Measurements from ENCODE around the gene GSN. TPM values are rescaled to one million over a fixed set of nuclear protein-coding genes. Genes with fewer than 3 reads are reported as not detected.
A peak's percentile ranks its signal among the peaks of the same experiment; 100 is the strongest.

Gene GSN
- total and polyA plus RNA-seq, 5 experiments from 2014 or later, result 2.0 to 7.9 (median 3.3) TPM

- POLR2A ChIA-PET, result no interaction called here
- peak in 1 of 10 donors; percentile 57 for DNase-seq
- H3K4me1 Mint-ChIP-seq, result peaks cover 0 to 4% (median 2%) of the 10 kb centered on the region in 4 donors
These were observed 37.5 kb downstream of the GSN start for GRCh38 chr9:121305269-121305994.

GRCh38 chr9:121307976-121308375, 40.0 kb downstream of the GSN start:
- no peaks in the 10 kb centered on the region for H3K27me3 Mint-ChIP-seq
- peaks cover 0 to 5% (median 2%) of the 10 kb centered on the region in 3 donors for H3K36me3 Mint-ChIP-seq
- DNase-seq (peak in 1 of 10 donors; percentile 19), ATAC-seq (no peak)
- POLR2A ChIA-PET, result no interaction called here
- no peaks in the 10 kb centered on the region for H3K9me3 Mint-ChIP-seq
- H3K27ac Mint-ChIP-seq, result peak overlapping the region in 1 of 10 donors; percentile 52
- H3K4me3 Mint-ChIP-seq, result no peak overlapping the region
- peaks cover 0 to 3% (median 0%) of the 10 kb centered on the region in 4 donors for H3K4me1 Mint-ChIP-seq

More at GRCh38 chr9:121305269-121305994, 37.5 kb downstream of the GSN start:
- Mint-ChIP-seq H3K4me3 (no peak overlapping the region), H3K27me3 (peaks cover 0 to 6% (median 1%) of the 10 kb centered on the region in 5 donors), H3K36me3 (peaks cover 0 to 6% (median 0%) of the 10 kb centered on the region in 3 donors), H3K9me3 (no peaks in the 10 kb centered on the region), H3K27ac (no peak overlapping the region)
- no peak for ATAC-seq

GRCh38 chr9:121308765-121309164, 40.8 kb downstream of the GSN start:
- Mint-ChIP-seq H3K4me3 (no peak overlapping the region), H3K27me3 (no peaks in the 10 kb centered on the region), H3K9me3 (no peaks in the 10 kb centered on the region), H3K4me1 (peaks cover 0 to 3% (median 0%) of the 10 kb centered on the region in 4 donors), H3K36me3 (peaks cover 0 to 5% (median 2%) of the 10 kb centered on the region in 3 donors), H3K27ac (no peak overlapping the region)
- DNase-seq (peak in 1 of 10 donors; percentile 35), ATAC-seq (no peak)
- POLR2A ChIA-PET, result no interaction called here

- no peaks in the 10 kb centered on the region for H3K9me3 Mint-ChIP-seq
- no peak overlapping the region for H3K27ac Mint-ChIP-seq
- H3K27me3 Mint-ChIP-seq, result no peaks in the 10 kb centered on the region
- no peak overlapping the region for H3K4me3 Mint-ChIP-seq
- POLR2A ChIA-PET, result no interaction called here
- H3K4me1 Mint-ChIP-seq, result peaks cover 0 to 3% (median 0%) of the 10 kb centered on the region in 4 donors
- DNase-seq, result peak in 1 of 10 donors; percentile 36
- H3K36me3 Mint-ChIP-seq, result peaks cover 0 to 2% (median 2%) of the 10 kb centered on the region in 3 donors
- ATAC-seq, result no peak
These were observed 41.2 kb downstream of the GSN start for GRCh38 chr9:121309171-121309570.

GRCh38 chr9:121309833-121310425, 42.0 kb downstream of the GSN start:
- ATAC-seq, result no peak
- POLR2A ChIA-PET, result no interaction called here
- Mint-ChIP-seq H3K4me1 (peaks cover 0 to 3% (median 0%) of the 10 kb centered on the region in 4 donors), H3K9me3 (no peaks in the 10 kb centered on the region), H3K27me3 (no peaks in the 10 kb centered on the region), H3K27ac (peak overlapping the region in 2 of 10 donors; percentile 18 to 37), H3K4me3 (no peak overlapping the region), H3K36me3 (peaks cover 0 to 2% (median 2%) of the 10 kb centered on the region in 3 donors)
- peak in 1 of 10 donors; percentile 11 for DNase-seq

GRCh38 chr9:121310571-121310970, 42.6 kb downstream of the GSN start:
- no peak for ATAC-seq
- H3K9me3 Mint-ChIP-seq, result no peaks in the 10 kb centered on the region
- peak in 1 of 10 donors; percentile 32 for DNase-seq
- H3K27me3 Mint-ChIP-seq, result no peaks in the 10 kb centered on the region
- H3K36me3 Mint-ChIP-seq, result peaks cover 0 to 2% (median 2%) of the 10 kb centered on the region in 3 donors
- peaks cover 0 to 3% (median 0%) of the 10 kb centered on the region in 4 donors for H3K4me1 Mint-ChIP-seq
- POLR2A ChIA-PET, result no interaction called here
- H3K4me3 Mint-ChIP-seq, result no peak overlapping the region
- H3K27ac Mint-ChIP-seq, result no peak overlapping the region

GRCh38 chr9:121312169-121312568, 44.2 kb downstream of the GSN start:
- peaks cover 0 to 3% (median 2%) of the 10 kb centered on the region in 3 donors for H3K36me3 Mint-ChIP-seq
- no peaks in the 10 kb centered on the region for H3K27me3 Mint-ChIP-seq
- no peak overlapping the region for H3K4me3 Mint-ChIP-seq
- DNase-seq, result peak in 1 of 10 donors; percentile 32
- no peak overlapping the region for H3K27ac Mint-ChIP-seq
- peaks cover 0 to 3% (median 0%) of the 10 kb centered on the region in 4 donors for H3K4me1 Mint-ChIP-seq
- POLR2A ChIA-PET, result no interaction called here
- ATAC-seq, result no peak
- H3K9me3 Mint-ChIP-seq, result no peaks in the 10 kb centered on the region

GRCh38 chr9:121313458-121314152, 45.6 kb downstream of the GSN start:
- ATAC-seq (no peak), DNase-seq (no peak)
- Mint-ChIP-seq H3K27me3 (no peaks in the 10 kb centered on the region), H3K27ac (no peak overlapping the region), H3K4me3 (no peak overlapping the region), H3K4me1 (peaks cover 0 to 3% (median 0%) of the 10 kb centered on the region in 4 donors), H3K9me3 (no peaks in the 10 kb centered on the region), H3K36me3 (peaks cover 0 to 7% (median 0%) of the 10 kb centered on the region in 3 donors)
- POLR2A ChIA-PET, result no interaction called here

GRCh38 chr9:121316378-121316777, 48.4 kb downstream of the GSN start:
- ATAC-seq (no peak), DNase-seq (no peak)
- H3K4me1 Mint-ChIP-seq, result peaks cover 6 to 13% (median 9%) of the 10 kb centered on the region in 4 donors
- H3K4me3 Mint-ChIP-seq, result no peak overlapping the region
- H3K27me3 Mint-ChIP-seq, result no peaks in the 10 kb centered on the region
- no peak overlapping the region for H3K27ac Mint-ChIP-seq
- POLR2A ChIA-PET, result no interaction called here
- no peaks in the 10 kb centered on the region for H3K9me3 Mint-ChIP-seq
- peaks cover 0 to 9% (median 0%) of the 10 kb centered on the region in 3 donors for H3K36me3 Mint-ChIP-seq

- H3K4me1 Mint-ChIP-seq, result peaks cover 6 to 13% (median 9%) of the 10 kb centered on the region in 4 donors
These were observed 49.0 kb downstream of the GSN start for GRCh38 chr9:121316852-121317373.

GRCh38 chr9:121317737-121318630, 50.0 kb downstream of the GSN start:
- H3K9me3 Mint-ChIP-seq, result no peaks in the 10 kb centered on the region

More at GRCh38 chr9:121316852-121317373, 49.0 kb downstream of the GSN start:
- Mint-ChIP-seq H3K36me3 (peaks cover 0 to 9% (median 0%) of the 10 kb centered on the region in 3 donors), H3K4me3 (no peak overlapping the region), H3K27me3 (no peaks in the 10 kb centered on the region), H3K9me3 (no peaks in the 10 kb centered on the region), H3K27ac (no peak overlapping the region)
- POLR2A ChIA-PET, result no interaction called here
- no peak for DNase-seq
- no peak for ATAC-seq

More at GRCh38 chr9:121317737-121318630, 50.0 kb downstream of the GSN start:
- DNase-seq (no peak), ATAC-seq (no peak)
- peaks cover 5 to 22% (median 15%) of the 10 kb centered on the region in 4 donors for H3K4me1 Mint-ChIP-seq
- H3K27ac Mint-ChIP-seq, result no peak overlapping the region
- peaks cover 0 to 6% (median 0%) of the 10 kb centered on the region in 3 donors for H3K36me3 Mint-ChIP-seq
- no peaks in the 10 kb centered on the region for H3K27me3 Mint-ChIP-seq
- H3K4me3 Mint-ChIP-seq, result no peak overlapping the region
- POLR2A ChIA-PET, result no interaction called here
